ENCODE results near the gene PDE10A. TPM values are rescaled to one million over a fixed set of nuclear protein-coding genes. Genes with fewer than 3 reads are reported as not detected.

Gene PDE10A
- total and polyA plus RNA-seq, 2 of the 13 experiments (the other 11 are each of a cell fraction or from before 2014, with no cell fraction given), result not detected

GRCh38 chr6:165674155-165675029 is 11.4 kb upstream of the PDE10A start:
- no peaks in the 10 kb centered on the region for H4K20me1 ChIP-seq (ENCODE audit: insufficient read depth, low read length)
- H3K27me3 ChIP-seq (ENCODE audit: control insufficient read depth in 1 of 2, insufficient read depth in 2 of 2, low read length in 2 of 2), result peaks cover 2 to 9% of the 10 kb centered on the region in 2 experiments; a peak in 3 of 5 replicates
- H2AFZ ChIP-seq (ENCODE audit: low read length), result no peak overlapping the region
- no peak for FAIRE-seq
- in situ Hi-C loops (cut with HindIII; ENCODE audit: extremely low pct_ligation_motif_present, low pct_unique_long_range_greater_than_20kb), result no loop called here
- ChIA-PET CTCF (ENCODE audit: low intra/inter-chr PET ratio, low total read pairs) (no interaction called here), POLR2A (no interaction called here)
- 32% methylated on average over 20 of the region's 20 CpGs for WGBS (ENCODE audit: low lambda C conversion rate)
- intact Hi-C loops (cut with micrococcal nuclease; ENCODE audit: unreplicated experiment), result no loop called here
- DNase-seq (ENCODE audit: low spot score), result no peak
- no TSS peak for BruUV-seq (replicated peaks)
- no peaks in the 10 kb centered on the region for H3K36me3 ChIP-seq (replicated peaks in 1 of 2; ENCODE audit: control insufficient read depth in 1 of 2, insufficient read depth in 2 of 2, low read length in 2 of 2)
- H3K4me2 ChIP-seq (ENCODE audit: low read depth, low read length), result no peak overlapping the region
- no peak for ATAC-seq
- no peaks in the 10 kb centered on the region for H3K4me1 ChIP-seq (ENCODE audit: insufficient read depth, low read length)
- H3K27ac ChIP-seq (ENCODE audit: extremely low read length, insufficient read depth, low read length), result no peak overlapping the region
- TF ChIP-seq NFYC (CRISPR knock-in tag; IDR thresholded peaks at IDR 0.05) (no peak), TEAD2 (CRISPR knock-in tag; IDR thresholded peaks at IDR 0.05) (no peak), MYNN (CRISPR knock-in tag; IDR thresholded peaks at IDR 0.05; ENCODE audit: low read depth) (no peak), ESRRA (CRISPR knock-in tag; IDR thresholded peaks at IDR 0.05; ENCODE audit: low read depth) (no peak), RBAK (CRISPR knock-in tag; IDR thresholded peaks at IDR 0.05) (no peak), ZNF12 (CRISPR knock-in tag; IDR thresholded peaks at IDR 0.05) (no peak), NPAS2 (CRISPR knock-in tag; IDR thresholded peaks at IDR 0.05; ENCODE audit: borderline replicate concordance) (no peak)
- no peaks in the 10 kb centered on the region for H3K79me2 ChIP-seq (ENCODE audit: insufficient read depth, low read length)
- no peak overlapping the region for H3K4me3 ChIP-seq (replicated peaks in 1 of 3; ENCODE audit: insufficient read depth in 1 of 3, low read depth in 2 of 3, low read length in 3 of 3)
- H3K9me3 ChIP-seq (ENCODE audit: low read length), result no peaks in the 10 kb centered on the region
- H3K9ac ChIP-seq (ENCODE audit: insufficient read depth, low read depth, low read length), result no peak overlapping the region

DNA sequence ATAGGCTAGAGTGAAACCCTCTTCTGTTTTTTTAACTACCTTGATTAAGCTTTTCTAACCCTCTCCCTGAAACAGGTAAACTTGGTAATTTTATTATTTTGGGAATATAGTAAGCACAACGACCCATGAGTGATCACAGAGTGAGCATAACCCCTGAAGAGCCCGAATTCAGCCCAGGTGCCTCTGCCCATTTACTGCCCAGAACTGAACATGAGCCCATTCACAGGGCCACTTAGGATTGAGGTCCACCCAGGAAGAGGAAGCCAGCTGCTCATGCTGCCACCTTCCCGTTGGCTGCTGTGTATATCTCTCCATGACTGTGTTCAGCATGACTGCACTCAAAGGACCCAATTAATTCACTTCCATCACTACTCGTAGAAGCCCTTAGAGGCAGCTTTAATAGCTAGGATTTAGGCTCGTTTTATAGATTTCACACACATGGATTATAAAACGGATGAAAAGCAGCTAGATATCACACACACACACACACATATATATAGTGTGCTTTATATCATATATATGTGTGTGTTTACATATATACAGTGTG is 8.3 kb upstream of the PDE10A start:
- in situ Hi-C loops (cut with HindIII; ENCODE audit: extremely low pct_ligation_motif_present, low pct_unique_long_range_greater_than_20kb) (no loop called here), intact Hi-C loops (cut with micrococcal nuclease; ENCODE audit: unreplicated experiment) (no loop called here)
- no peak overlapping the region for H3K4me2 ChIP-seq (ENCODE audit: low read depth, low read length)
- H3K9ac ChIP-seq (ENCODE audit: insufficient read depth, low read depth, low read length), result no peak overlapping the region
- WGBS (ENCODE audit: low lambda C conversion rate), result under 1% methylated on average over 6 of the region's 6 CpGs
- DNase-seq (ENCODE audit: low spot score) (no peak), FAIRE-seq (no peak), ATAC-seq (no peak)
- H3K36me3 ChIP-seq (replicated peaks in 1 of 2; ENCODE audit: control insufficient read depth in 1 of 2, insufficient read depth in 2 of 2, low read length in 2 of 2), result no peaks in the 10 kb centered on the region
- no peak overlapping the region for H2AFZ ChIP-seq (ENCODE audit: low read length)
- no TSS peak for BruUV-seq (replicated peaks)
- no peaks in the 10 kb centered on the region for H3K9me3 ChIP-seq (ENCODE audit: low read length)
- peaks cover 0 to 6% of the 10 kb centered on the region in 2 experiments; a peak in 1 of 5 replicates for H3K27me3 ChIP-seq (ENCODE audit: control insufficient read depth in 1 of 2, insufficient read depth in 2 of 2, low read length in 2 of 2)
- H4K20me1 ChIP-seq (ENCODE audit: insufficient read depth, low read length), result no peaks in the 10 kb centered on the region
- H3K79me2 ChIP-seq (ENCODE audit: insufficient read depth, low read length), result no peaks in the 10 kb centered on the region
- no peak overlapping the region for H3K4me3 ChIP-seq (replicated peaks in 1 of 3; ENCODE audit: insufficient read depth in 1 of 3, low read depth in 2 of 3, low read length in 3 of 3)
- H3K27ac ChIP-seq (ENCODE audit: extremely low read length, insufficient read depth, low read length), result no peak overlapping the region
- CTCF ChIA-PET (ENCODE audit: low intra/inter-chr PET ratio, low total read pairs), result no interaction called here
- H3K4me1 ChIP-seq (ENCODE audit: insufficient read depth, low read length), result no peaks in the 10 kb centered on the region
- POLR2A ChIA-PET, result no interaction called here
- TF ChIP-seq ZNF878 (CRISPR knock-in tag; IDR thresholded peaks at IDR 0.05), result no peak
- no peak for TF ChIP-seq SMAD9 (CRISPR knock-in tag; IDR thresholded peaks at IDR 0.05)
- no peak for TF ChIP-seq PTBP1 (IDR thresholded peaks at IDR 0.05; ENCODE audit: low read depth, low read length, poor library complexity, severe bottlenecking)

Data from HepG2 (cell line).